Fibroblast of lung (primary cell): ENCODE measurements around the gene MT3. TPM values are rescaled to one million over a fixed set of nuclear protein-coding genes. Genes with fewer than 3 reads are reported as not detected.

ENCODE experiments used
- DNase-seq, 2 donors: peaks; one replicate each; pipeline versions ENCODE4 v3.0.0 to v3.0.0-alpha.2; 2010; ENCODE audit warnings: low read depth in 2 of 2
- H2AFZ ChIP-seq: 2 replicates; pipeline ENCODE4 v1.5.1; 2012; ENCODE audit warnings: low read length, control low read depth, inconsistent platforms
- H3K27ac ChIP-seq: 2 replicates; pipeline ENCODE4 v1.5.1; 2011; ENCODE audit warnings: low read length, control low read depth; ENCODE audit not compliant: insufficient read depth
- H3K27me3 ChIP-seq: 2 replicates; pipeline ENCODE4 v1.5.1; 2011; ENCODE audit warnings: mild to moderate bottlenecking, low read length; ENCODE audit not compliant: control insufficient read depth, insufficient read depth
- H3K36me3 ChIP-seq: 2 replicates; pipeline ENCODE4 v1.5.1; 2011; ENCODE audit warnings: low read length; ENCODE audit not compliant: control insufficient read depth, insufficient read depth
- H3K4me1 ChIP-seq: 2 replicates; pipeline ENCODE4 v1.5.1; 2011; ENCODE audit warnings: low read length; ENCODE audit not compliant: control insufficient read depth, insufficient read depth; ENCODE audit errors: extremely low read depth
- H3K4me2 ChIP-seq: 2 replicates; pipeline ENCODE4 v1.5.1; 2011; ENCODE audit warnings: low read length, control low read depth; ENCODE audit not compliant: insufficient read depth; ENCODE audit errors: extremely low read depth
- H3K4me3 ChIP-seq, 4 experiments: fragments of 200-600 bp in 1 of 4; sonication (generic) in 1 of 4; replicated peaks in 1 of 4; 2 replicates each; pipeline ENCODE4 v1.5.1; 2011 to 2016; ENCODE audit warnings: low read length in 4 of 4, low read depth in 3 of 4, mild to moderate bottlenecking in 3 of 4, control low read depth in 2 of 4, inconsistent platforms in 1 of 4, mixed read lengths in 1 of 4; ENCODE audit not compliant: insufficient read depth in 1 of 4; ENCODE audit errors: control extremely low read depth in 1 of 4
- H3K79me2 ChIP-seq: 2 replicates; pipeline ENCODE4 v1.5.1; 2012; ENCODE audit warnings: mild to moderate bottlenecking, low read length, inconsistent platforms; ENCODE audit not compliant: control insufficient read depth, insufficient read depth
- H3K9ac ChIP-seq: 2 replicates; pipeline ENCODE4 v1.5.1; 2011; ENCODE audit warnings: mild to moderate bottlenecking, low read length, control low read depth; ENCODE audit not compliant: insufficient read depth
- H3K9me3 ChIP-seq: 2 replicates; pipeline ENCODE4 v1.5.1; 2012; ENCODE audit warnings: low read depth, low read length; ENCODE audit not compliant: control insufficient read depth, insufficient read depth
- H4K20me1 ChIP-seq: 2 replicates; pipeline ENCODE4 v1.5.1; 2011; ENCODE audit warnings: low read length; ENCODE audit not compliant: control insufficient read depth, insufficient read depth; ENCODE audit errors: extremely low read depth
- EZH2 ChIP-seq: IDR thresholded peaks from 2 replicates; pipeline ENCODE4 v1.5.1; 2012; ENCODE audit warnings: low read length, control low read depth, mild to moderate bottlenecking; ENCODE audit errors: missing control alignments
- polyA plus RNA-seq, 2 donors: library from polyadenylated mRNA; depleted of rRNA in 1 of 2; stranded (reverse) in 1 of 2; unstranded in 1 of 2; fragments of >200 nt; gene quantifications; 2 replicates each; pipeline ENCODE4 v1.2.1, GENCODE V29; 2011 to 2012; ENCODE audit warnings: missing spikeins in 1 of 2
- total RNA-seq: library from RNA; depleted of rRNA; stranded (reverse); fragments of >200 nt; gene quantifications from 2 replicates; pipeline ENCODE4 v1.2.1, GENCODE V29; 2014
- TF ChIP-seq, protein P1 (sequence below), 2 donors: IDR thresholded peaks in 1 of 2; conservative IDR thresholded peaks in 1 of 2; 1 replicate in 1 of 2; 2 replicates in 1 of 2; pipeline ENCODE4 v1.5.1; 2011 to 2012; ENCODE audit warnings: low read length in 2 of 2, control low read depth in 1 of 2, inconsistent platforms in 1 of 2, low read depth in 1 of 2, mild to moderate bottlenecking in 1 of 2

Gene MT3
- total and polyA plus RNA-seq, 2 donors (not counting 1 experiment from before 2014, with no cell fraction given): not detected

DNA sequence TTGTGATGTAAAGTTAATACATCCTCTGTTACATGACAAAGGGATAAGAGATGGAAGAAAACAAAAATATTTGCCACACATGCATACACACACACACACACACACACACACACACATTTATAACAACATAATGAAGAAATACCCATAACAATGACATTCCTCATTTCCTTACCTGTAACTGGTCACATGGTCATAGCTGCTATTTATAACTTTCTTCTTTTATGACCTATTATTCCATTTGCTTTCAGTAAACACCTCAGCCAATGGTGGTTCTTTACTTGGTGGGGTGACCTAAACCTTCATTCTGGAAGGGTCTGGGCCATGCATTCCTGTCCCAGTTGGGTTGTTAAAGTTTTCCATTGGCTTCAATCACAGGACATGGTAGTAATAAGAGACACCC is 24.4 kb downstream of the MT3 start:
- no peak overlapping the region for H3K4me3 ChIP-seq
- no peak overlapping the region for H3K9ac ChIP-seq
- DNase-seq: no peak
- no peak overlapping the region for H3K27ac ChIP-seq
- no peak overlapping the region for H3K4me2 ChIP-seq
- TF ChIP-seq, protein P1, sequence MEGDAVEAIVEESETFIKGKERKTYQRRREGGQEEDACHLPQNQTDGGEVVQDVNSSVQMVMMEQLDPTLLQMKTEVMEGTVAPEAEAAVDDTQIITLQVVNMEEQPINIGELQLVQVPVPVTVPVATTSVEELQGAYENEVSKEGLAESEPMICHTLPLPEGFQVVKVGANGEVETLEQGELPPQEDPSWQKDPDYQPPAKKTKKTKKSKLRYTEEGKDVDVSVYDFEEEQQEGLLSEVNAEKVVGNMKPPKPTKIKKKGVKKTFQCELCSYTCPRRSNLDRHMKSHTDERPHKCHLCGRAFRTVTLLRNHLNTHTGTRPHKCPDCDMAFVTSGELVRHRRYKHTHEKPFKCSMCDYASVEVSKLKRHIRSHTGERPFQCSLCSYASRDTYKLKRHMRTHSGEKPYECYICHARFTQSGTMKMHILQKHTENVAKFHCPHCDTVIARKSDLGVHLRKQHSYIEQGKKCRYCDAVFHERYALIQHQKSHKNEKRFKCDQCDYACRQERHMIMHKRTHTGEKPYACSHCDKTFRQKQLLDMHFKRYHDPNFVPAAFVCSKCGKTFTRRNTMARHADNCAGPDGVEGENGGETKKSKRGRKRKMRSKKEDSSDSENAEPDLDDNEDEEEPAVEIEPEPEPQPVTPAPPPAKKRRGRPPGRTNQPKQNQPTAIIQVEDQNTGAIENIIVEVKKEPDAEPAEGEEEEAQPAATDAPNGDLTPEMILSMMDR (conservative IDR thresholded peaks at IDR 0.05 in 1 of 2, IDR thresholded peaks at IDR 0.05 in 1 of 2; ENCODE audit: low read depth in 1 of 2, low read length in 2 of 2): no peak
- no peak for TF ChIP-seq EZH2
- H3K27me3 ChIP-seq: no peaks in the 10 kb centered on the region
- no peak overlapping the region for H2AFZ ChIP-seq
- no peaks in the 10 kb centered on the region for H3K36me3 ChIP-seq
- H3K9me3 ChIP-seq: no peaks in the 10 kb centered on the region
- H4K20me1 ChIP-seq: no peaks in the 10 kb centered on the region
- peaks cover 8% of the 10 kb centered on the region for H3K79me2 ChIP-seq
- H3K4me1 ChIP-seq: peaks cover 36% of the 10 kb centered on the region

GRCh38 chr16:56614549-56614991 is 25.2 kb downstream of the MT3 start:
- TF ChIP-seq, protein P1 (conservative IDR thresholded peaks at IDR 0.05 in 1 of 2, IDR thresholded peaks at IDR 0.05 in 1 of 2; ENCODE audit: low read depth in 1 of 2, low read length in 2 of 2): no peak
- TF ChIP-seq EZH2: no peak
- H3K79me2 ChIP-seq: no peaks in the 10 kb centered on the region
- H3K27me3 ChIP-seq: no peaks in the 10 kb centered on the region
- H3K9me3 ChIP-seq: no peaks in the 10 kb centered on the region
- peak in 1 of 2 donors; percentile 96 for DNase-seq
- no peak overlapping the region for H3K4me2 ChIP-seq
- peaks cover 36% of the 10 kb centered on the region for H3K4me1 ChIP-seq
- H3K9ac ChIP-seq: no peak overlapping the region
- no peak overlapping the region for H3K4me3 ChIP-seq
- H4K20me1 ChIP-seq: no peaks in the 10 kb centered on the region
- H2AFZ ChIP-seq: no peak overlapping the region
- H3K36me3 ChIP-seq: no peaks in the 10 kb centered on the region
- peak overlapping the region; percentile 59 for H3K27ac ChIP-seq

- no peaks in the 10 kb centered on the region for H3K27me3 ChIP-seq
- TF ChIP-seq EZH2: no peak
- TF ChIP-seq, protein P1 (conservative IDR thresholded peaks at IDR 0.05 in 1 of 2, IDR thresholded peaks at IDR 0.05 in 1 of 2; ENCODE audit: low read depth in 1 of 2, low read length in 2 of 2): no peak
- no peak overlapping the region for H3K9ac ChIP-seq
- H2AFZ ChIP-seq: no peak overlapping the region
- H3K4me1 ChIP-seq: peaks cover 32% of the 10 kb centered on the region
- H3K36me3 ChIP-seq: no peaks in the 10 kb centered on the region
- no peaks in the 10 kb centered on the region for H4K20me1 ChIP-seq
- H3K4me2 ChIP-seq: no peak overlapping the region
- no peak overlapping the region for H3K27ac ChIP-seq
- peak; percentile 65 to 66 for DNase-seq
- no peak overlapping the region for H3K4me3 ChIP-seq
- no peaks in the 10 kb centered on the region for H3K9me3 ChIP-seq
- H3K79me2 ChIP-seq: no peaks in the 10 kb centered on the region
Measured at GRCh38 chr16:56615353-56615752, 26.0 kb downstream of the MT3 start.
